ENCODE results near the gene CNIH2.

Gene CNIH2

DNA sequence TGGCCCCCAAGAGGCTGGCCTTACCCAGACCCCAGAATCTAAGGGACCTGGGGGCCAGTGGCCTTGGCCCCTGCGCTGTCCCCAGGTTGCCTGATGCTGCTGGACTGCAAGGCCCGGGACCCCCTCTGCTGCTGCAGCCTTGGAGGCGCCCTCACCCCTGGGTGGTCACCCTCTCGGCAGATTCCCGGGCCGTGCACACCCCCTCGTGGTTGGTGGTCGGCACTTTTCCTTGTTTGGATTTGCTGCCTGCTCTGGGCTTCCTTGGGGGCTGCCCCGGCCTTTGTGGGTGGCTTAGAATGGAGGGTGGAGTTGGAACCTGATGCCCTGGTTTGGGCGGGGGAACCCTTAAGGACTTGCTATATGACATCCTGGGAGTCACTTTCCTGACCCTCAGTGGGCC is 53.0 kb downstream of the CNIH2 start:
- H3K9me3 Mint-ChIP-seq = no peaks in the 10 kb centered on the region
- no peak overlapping the region for H3K27ac Mint-ChIP-seq
- ATAC-seq = no peak
- no peak overlapping the region for H3K4me3 Mint-ChIP-seq
- peaks cover 32% of the 10 kb centered on the region for H3K4me1 Mint-ChIP-seq
- H3K36me3 Mint-ChIP-seq = no peaks in the 10 kb centered on the region
- peaks cover 2% of the 10 kb centered on the region for H3K27me3 Mint-ChIP-seq

DNA sequence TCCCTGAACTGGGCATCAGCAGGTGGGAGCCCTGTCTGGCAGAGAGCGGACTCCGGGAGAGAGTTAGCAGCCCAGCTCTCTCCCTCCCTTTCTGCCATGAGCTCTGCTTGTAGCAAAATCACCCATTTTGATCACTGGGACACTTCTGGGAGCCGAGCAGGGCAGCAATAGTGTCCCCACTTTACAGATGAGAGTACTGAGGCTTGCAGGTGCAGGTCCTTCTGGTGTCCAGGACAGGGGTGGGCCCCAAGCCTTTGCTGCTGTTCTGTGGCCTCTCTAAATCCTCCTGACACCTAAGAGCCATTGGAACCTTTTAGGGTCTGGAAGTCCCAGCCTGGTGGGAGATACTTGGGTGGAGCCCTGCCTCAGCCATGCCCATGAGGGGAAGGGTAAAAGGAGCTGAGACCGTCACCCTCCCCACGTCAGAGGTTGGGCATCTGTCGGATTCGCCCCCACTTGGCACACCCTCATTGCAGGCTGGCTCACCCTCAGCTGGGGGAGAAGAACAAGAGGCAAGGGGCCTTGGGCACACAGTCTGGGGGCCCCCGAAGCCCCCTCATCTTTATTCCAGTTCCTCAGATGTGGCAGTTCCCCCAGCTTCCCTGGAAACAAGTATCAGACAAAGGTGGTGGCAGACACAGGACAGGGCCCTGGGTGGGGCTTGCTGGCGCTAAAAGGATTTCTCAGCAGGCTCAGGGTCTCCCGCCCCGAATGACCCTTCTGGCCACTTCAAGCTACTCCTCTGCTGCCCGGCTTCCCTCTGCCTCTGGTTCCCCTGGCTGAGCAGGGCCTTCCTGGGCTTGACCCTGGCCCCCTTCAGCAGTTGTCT is 53.8 kb downstream of the CNIH2 start:
- Mint-ChIP-seq H3K9me3 (no peaks in the 10 kb centered on the region), H3K27ac (peak overlapping the region; percentile 26), H3K4me1 (peaks cover 37% of the 10 kb centered on the region), H3K4me3 (no peak overlapping the region), H3K36me3 (no peaks in the 10 kb centered on the region), H3K27me3 (peaks cover 9% of the 10 kb centered on the region)
- ATAC-seq = no peak

DNA sequence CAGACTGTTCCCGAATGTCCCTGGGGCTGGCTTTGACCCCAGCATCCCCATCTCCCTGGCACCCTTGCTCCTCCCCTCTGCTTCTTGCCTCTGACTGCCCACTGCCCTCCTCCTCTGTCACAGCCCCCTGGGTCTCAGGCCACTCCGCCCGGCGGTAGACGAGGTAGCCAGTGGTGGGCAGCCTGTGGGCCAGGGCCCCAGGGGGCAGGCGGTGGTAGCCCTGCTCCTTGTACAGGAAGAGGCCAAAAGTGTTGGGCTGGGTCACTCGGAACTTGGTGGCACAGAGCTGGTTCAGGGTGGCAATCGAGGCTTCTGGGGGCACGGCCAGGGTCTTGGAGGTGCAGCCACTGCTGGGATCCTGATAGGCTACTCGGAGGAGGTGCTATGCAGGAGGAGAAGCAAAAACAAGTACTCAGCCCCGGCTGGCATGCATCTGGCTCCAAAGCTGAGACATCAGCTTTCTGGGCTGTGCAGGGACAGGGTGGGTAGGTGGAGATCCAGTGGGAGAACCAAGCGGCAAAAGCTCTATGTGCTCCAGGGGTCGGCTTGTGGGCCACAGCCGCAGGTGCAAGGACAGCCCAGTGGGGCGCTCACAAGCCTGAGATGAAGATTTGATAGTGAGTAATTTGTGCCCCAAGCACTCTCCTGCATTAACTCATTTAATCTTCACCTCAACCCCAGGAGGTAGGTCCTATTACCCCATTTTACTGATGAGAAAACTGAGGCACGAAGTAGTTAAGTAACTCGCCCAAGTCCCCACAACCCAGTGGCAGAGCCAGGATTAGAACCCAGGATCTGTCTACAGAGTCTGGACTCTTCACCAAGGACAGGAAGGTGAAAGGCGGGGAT is 54.6 kb downstream of the CNIH2 start:
- Mint-ChIP-seq H3K36me3 (peaks cover 6% of the 10 kb centered on the region), H3K27ac (peak overlapping the region; percentile 26), H3K27me3 (peaks cover 9% of the 10 kb centered on the region), H3K9me3 (no peaks in the 10 kb centered on the region), H3K4me1 (peaks cover 40% of the 10 kb centered on the region), H3K4me3 (no peak overlapping the region)
- no peak for ATAC-seq

DNA sequence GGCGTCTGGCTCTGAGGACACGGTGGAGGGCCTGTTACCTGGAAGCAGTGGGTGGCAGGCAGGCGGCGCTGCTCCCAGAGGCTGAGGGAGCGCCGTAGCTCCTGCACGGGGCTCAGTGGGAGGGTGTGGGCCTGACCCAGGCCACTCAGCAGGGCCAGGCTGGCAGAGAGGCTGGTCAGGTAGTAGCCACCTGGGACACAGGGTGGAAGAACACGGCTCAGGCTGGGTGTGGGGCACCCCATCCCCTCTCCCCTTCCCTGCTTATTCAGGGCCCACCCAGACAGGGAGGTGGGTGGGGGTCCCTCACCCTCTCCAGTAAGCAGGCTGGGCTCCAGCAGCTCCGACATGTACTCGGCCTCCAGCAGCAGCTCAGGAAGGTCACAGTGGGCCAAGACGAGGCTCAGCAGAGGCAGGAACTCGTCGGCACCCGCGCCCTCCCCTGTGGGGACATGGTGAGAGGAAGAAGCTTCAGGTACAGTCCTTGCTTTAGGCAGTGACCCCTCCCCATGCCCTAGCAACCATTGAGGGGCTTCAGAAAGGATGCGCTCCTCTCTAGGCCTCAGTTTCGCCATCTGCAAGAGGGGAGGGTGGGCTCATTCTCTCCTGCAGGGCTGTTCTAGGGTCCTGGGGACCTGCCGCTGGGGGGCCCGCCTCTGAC is 55.4 kb downstream of the CNIH2 start:
- ATAC-seq = no peak
- no peaks in the 10 kb centered on the region for H3K9me3 Mint-ChIP-seq
- peak overlapping the region; percentile 26 for H3K27ac Mint-ChIP-seq
- peaks cover 38% of the 10 kb centered on the region for H3K4me1 Mint-ChIP-seq
- peaks cover 9% of the 10 kb centered on the region for H3K27me3 Mint-ChIP-seq
- peaks cover 8% of the 10 kb centered on the region for H3K36me3 Mint-ChIP-seq
- no peak overlapping the region for H3K4me3 Mint-ChIP-seq
